Neuron (in vitro differentiated cells): ENCODE data around the gene PERCC1.

ENCODE experiments used
- H2AFZ ChIP-seq: one replicate; pipeline ENCODE4 v1.6.1; 2013; ENCODE audit warnings: low read depth, mild to moderate bottlenecking, inconsistent platforms, low read length, moderate library complexity
- H3K27me3 ChIP-seq: one replicate; pipeline ENCODE4 v1.6.1; 2013; ENCODE audit warnings: low read length; ENCODE audit not compliant: insufficient read depth
- H3K36me3 ChIP-seq: one replicate; pipeline ENCODE4 v1.6.1; 2013; ENCODE audit warnings: low read length; ENCODE audit not compliant: insufficient read depth
- H3K4me1 ChIP-seq: one replicate; pipeline ENCODE4 v1.6.1; 2013; ENCODE audit warnings: low read length; ENCODE audit not compliant: insufficient read depth
- H3K4me3 ChIP-seq: 2 replicates; pipeline ENCODE4 v1.5.1; 2013; ENCODE audit warnings: mild to moderate bottlenecking, low read length, moderate library complexity
- H3K9me3 ChIP-seq: one replicate; pipeline ENCODE4 v1.6.1; 2013; ENCODE audit warnings: low read length

Gene PERCC1

DNA sequence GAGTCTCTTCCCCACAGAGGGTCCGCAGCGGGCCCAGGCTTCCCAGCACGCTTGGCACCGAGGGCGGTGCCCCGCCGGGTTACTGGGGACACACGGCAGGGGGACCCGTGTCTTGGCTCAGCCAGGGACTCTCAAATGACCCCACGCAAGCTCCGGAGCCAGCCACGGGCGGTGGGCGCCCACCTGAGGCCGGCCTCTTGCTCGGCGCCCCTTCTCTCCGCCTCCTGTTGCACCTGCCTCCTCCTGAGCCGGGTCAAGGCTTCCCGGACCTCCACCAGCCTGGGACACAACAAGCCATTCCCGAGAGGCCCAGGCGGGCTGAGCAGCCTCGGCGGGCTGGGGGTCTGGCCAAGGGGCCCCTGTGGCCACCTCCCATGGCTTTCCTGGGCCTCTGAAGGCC is 11.8 kb downstream of the PERCC1 start:
- Histone ChIP-seq H3K9me3 (no peaks in the 10 kb centered on the region), H3K36me3 (peaks cover 13% of the 10 kb centered on the region), H2AFZ (no peak overlapping the region), H3K4me1 (no peaks in the 10 kb centered on the region), H3K27me3 (no peaks in the 10 kb centered on the region), H3K4me3 (no peak overlapping the region)

DNA sequence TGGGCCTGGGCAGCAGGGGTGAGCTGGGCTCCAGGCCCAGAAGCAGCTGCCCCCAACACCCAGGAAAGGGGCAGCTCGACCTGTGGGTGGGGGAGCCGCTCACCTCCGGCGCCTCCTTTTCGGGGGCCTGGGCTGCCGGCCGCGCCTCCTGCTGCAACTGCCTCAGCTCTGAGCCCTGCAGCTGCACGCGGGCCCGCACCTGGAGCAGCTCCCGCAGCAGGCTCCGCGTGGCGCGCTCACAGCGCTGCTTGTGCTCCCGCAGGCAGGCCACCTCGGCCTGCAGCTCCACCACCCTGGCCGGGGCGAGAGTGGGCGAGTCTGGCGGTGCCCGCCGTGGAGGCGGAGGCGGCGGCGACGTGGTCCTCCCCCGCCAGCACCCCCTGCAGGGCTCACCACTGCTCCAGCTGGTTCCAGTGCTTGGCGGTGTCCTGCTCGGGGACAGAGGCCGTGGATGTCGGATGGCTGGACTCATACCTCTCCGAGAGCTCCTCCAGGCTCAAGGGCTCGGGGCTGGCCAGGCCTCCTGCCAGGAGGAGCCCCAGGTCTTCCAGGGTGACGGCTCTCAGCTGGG is 12.6 kb downstream of the PERCC1 start:
- Histone ChIP-seq H3K9me3 (no peaks in the 10 kb centered on the region), H3K36me3 (peaks cover 21% of the 10 kb centered on the region), H3K4me3 (no peak overlapping the region), H3K4me1 (no peaks in the 10 kb centered on the region), H2AFZ (no peak overlapping the region), H3K27me3 (no peaks in the 10 kb centered on the region)

DNA sequence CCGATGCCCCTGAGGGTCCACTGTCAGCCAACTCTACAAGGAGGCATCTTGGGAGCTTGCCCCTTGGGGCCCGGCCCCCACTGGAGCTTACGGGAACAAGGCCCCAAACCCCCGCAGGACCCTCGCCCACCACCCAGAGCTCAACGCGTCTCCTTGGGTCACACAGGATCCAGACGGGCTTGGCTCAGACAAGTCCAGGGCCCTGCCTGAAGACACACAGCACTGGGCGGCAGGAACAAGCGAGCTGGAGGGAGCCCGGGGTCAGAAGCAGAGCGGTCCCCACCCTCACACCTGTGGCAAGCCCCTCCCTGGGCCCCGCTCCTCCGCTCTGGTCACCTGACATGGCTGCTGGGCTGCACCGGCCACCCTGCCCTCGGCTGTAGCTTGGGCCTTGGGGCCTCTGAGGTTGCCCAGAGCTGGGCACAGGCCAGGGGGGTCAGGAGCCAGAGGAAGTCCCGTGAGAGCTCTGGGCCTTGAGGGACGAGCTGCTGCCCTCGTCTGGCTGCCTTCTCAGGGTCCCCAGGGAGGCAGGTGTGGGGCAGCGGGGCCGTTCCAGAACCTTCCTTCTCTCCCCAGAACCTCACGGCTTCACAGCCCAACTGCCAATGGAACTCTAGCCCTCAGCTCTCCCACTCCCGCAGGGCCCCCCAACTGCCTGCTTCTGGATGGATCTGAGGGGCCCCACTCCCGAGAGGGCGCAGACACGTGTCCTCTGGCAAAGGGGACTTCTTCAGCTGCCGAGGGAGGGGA is 13.3 kb downstream of the PERCC1 start, which contains the start of gene CCDC154:
CCDC154 (minus strand) TSS at position 577 of the 750 bp plus-strand sequence; CDS start at position 343, 234 bp downstream.
- H3K4me1 ChIP-seq: no peaks in the 10 kb centered on the region
- no peaks in the 10 kb centered on the region for H3K9me3 ChIP-seq
- peaks cover 26% of the 10 kb centered on the region for H3K36me3 ChIP-seq
- H3K27me3 ChIP-seq: no peaks in the 10 kb centered on the region
- H2AFZ ChIP-seq: no peak within 1 kb of the TSS
- no peak within 1 kb of the TSS for H3K4me3 ChIP-seq

DNA sequence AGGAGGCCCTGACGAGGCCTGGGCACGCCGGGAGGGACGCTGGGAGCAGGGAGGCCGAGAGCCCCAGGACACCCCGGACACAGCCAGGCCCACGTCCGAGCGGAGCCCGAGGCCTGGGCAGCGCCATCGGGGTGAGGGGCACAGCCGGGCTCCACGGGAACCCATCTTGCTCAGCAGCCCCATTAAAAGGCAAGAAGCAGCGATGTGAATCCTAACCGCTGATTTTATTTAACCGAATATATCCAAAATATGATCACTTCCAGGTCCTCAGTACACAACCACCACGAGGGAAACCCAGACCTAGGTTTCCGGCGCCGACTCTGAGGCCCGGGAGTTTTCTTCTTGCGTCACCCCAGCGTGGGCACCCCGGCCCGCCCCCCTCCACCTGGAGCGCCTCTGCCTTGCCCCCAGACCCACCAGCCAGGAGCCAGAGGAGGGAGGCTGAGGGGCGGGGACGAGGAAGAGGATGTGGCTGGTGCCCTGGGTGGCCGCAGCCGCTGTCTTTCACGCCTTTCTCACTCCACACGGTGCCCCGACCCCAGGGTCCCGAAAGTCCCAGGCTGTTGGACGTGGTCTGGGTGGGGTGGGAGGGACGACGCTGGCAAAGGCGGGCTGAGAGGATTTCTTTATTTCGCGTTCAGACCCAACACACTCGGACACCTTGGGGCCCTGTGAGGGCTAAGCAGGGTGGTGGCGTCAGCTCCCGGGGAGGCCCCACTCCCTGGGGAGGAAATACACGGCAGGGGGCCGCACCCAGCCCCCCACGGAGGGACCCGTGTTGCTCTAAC is 14.0 kb downstream of the PERCC1 start:
- H3K9me3 ChIP-seq: no peaks in the 10 kb centered on the region
- H3K4me3 ChIP-seq: no peak overlapping the region
- peaks cover 29% of the 10 kb centered on the region for H3K36me3 ChIP-seq
- no peaks in the 10 kb centered on the region for H3K27me3 ChIP-seq
- H2AFZ ChIP-seq: no peak overlapping the region
- H3K4me1 ChIP-seq: no peaks in the 10 kb centered on the region

DNA sequence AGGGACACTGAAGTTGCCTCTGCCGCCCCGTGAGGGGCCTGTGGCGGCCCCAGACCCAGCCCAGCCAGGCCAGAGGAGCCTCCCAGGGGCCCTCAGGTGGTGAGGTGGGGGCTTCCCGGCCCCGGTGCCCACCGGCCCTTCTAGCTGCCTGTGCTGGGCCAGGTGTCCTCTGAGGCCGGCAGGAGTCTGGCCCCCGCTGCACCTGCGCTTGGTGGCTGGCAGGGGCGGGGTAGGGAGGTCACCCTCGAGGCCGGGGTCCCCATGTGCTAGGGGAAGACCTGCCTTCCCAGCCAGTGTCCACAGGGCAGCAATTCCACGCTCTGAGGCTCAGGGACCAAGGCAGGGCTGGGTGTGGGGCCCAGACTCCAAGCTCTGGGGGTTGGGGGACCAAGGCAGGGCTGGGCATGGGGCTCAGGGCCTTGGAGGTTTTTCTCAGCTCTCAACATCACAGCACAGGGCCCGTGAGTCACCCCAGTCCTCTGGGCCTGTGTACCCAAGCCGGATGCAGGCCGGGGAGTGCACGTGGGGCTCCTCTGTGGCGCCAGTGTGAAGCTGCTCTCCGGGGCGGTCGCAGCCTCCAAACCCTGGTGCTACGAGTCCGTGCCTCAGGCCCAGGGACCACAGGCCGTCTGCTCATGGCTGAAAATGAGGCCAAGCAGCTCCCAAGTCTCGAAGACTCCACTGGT is 14.8 kb downstream of the PERCC1 start:
- Histone ChIP-seq H3K36me3 (peaks cover 32% of the 10 kb centered on the region), H3K9me3 (no peaks in the 10 kb centered on the region), H3K4me3 (no peak overlapping the region), H2AFZ (no peak overlapping the region), H3K27me3 (no peaks in the 10 kb centered on the region), H3K4me1 (no peaks in the 10 kb centered on the region)

DNA sequence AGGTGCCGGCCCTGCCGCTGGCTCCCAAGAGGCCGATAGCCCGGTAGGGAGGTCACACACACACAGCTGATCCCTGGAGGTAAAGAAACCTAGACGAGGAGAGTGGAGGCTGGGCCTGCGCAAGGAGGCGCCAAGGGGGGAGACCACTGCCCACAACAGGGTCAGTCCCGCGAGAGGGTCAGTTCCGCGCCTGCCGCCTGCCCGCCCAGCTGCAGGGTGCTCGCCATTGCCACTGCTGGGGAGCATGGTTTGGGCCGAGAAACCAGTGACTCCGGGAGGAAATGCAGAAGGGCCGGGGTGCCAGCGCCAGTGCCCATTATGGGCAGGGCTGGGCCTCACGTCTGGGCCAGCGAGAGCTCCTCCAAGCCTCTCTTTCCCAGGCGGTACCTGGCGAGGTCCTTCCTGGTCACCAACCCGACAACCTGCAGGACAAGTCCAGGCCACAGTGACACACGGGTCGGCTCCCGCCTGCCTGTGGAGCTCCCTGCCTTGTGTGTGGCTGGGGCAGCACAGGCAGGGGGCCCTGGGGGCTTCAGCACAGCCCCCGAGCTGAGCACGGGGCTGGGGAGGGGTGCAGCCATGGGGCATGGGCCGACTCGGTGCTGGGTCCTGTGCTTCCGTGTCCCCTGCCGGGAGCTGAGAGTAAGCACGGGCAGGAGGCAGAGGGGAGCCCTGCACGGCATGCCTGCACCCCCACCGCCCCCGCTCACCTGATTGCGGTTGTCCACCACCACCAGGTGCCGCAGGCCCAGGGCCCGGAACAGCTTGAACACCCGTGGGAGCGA is 15.6 kb downstream of the PERCC1 start:
- no peak overlapping the region for H2AFZ ChIP-seq
- H3K4me3 ChIP-seq: no peak overlapping the region
- H3K27me3 ChIP-seq: no peaks in the 10 kb centered on the region
- H3K4me1 ChIP-seq: no peaks in the 10 kb centered on the region
- H3K9me3 ChIP-seq: no peaks in the 10 kb centered on the region
- peaks cover 39% of the 10 kb centered on the region for H3K36me3 ChIP-seq

DNA sequence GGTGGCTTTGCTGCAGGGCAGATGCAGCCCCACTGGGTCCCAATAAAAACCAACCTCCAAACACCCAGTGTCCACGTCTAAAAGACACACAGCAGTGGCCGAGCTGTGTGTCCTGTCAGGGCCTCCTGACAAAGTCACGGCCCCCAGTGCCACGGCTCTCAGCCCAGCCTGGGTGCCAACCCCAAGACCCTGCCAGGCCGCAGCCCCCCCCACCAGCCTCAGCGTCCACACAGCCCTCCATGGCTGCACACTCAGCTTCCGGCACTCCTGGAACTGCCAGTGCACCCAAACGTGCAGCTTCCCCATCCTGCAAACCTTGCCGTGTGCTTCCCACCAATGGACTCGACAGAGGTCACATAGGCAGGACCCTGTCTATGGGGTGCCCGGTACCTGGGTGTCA is 17.1 kb downstream of the PERCC1 start:
- Histone ChIP-seq H3K9me3 (no peaks in the 10 kb centered on the region), H3K27me3 (no peaks in the 10 kb centered on the region), H3K36me3 (peaks cover 47% of the 10 kb centered on the region), H3K4me3 (no peak overlapping the region), H2AFZ (no peak overlapping the region), H3K4me1 (no peaks in the 10 kb centered on the region)

DNA sequence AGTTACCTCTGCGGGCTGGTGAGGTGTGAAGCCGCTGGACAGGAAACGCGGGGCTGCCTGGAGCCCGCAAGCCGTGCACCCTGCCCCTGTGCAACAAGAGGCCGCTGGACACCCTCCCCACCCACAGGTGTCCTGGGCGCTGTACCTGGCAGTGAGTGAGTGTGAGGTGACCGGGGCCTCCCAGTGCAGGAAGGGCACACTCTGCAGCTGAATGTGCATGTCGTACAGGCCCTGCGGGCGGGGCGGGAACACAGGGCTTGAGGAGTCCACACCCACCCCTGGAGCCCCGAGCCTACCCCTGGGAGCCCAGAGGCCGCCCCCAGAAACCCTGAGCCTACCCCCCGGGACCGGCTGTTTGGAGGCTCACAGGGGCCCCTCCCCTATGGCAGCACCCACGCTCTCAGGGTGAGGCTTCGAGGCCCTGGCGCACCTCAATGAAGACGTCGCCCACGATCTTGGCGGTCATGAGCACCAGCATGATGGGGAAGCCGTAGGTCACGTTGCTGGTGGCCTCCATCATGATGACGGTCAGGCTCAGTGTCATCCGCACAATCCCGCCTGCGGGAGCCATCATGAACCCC is 17.7 kb downstream of the PERCC1 start:
- H2AFZ ChIP-seq: no peak overlapping the region
- peaks cover 50% of the 10 kb centered on the region for H3K36me3 ChIP-seq

DNA sequence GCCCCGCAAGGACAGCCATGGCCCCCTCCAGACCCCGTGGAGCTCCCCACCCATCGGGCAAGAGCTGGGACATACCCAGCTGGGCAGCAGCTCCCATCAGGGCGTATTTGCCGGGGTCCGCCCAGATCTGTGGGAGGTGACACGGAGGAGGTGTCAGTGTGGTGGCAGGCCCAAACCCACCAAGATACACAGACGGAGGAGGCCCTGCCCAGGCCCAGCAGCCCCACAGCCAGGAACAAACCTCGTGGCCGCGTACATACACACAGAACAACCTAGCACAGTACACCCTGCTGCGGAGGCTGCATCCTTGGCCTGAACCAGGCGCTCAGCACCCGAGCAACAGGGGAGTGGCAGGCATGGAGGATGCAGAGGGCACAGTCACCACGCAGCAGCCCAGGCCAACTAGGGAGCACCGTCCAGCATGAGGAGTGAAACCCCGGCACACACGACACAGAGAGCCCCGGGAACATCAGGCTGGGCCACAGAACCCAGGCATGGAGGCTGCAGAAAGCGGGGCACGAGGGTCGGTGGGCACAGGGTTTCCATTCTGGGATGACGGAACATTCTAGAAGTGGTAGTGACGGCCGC is 18.4 kb downstream of the PERCC1 start:
- Histone ChIP-seq H3K4me3 (no peak overlapping the region), H3K36me3 (peaks cover 56% of the 10 kb centered on the region)

More for the DNA sequence above, 17.7 kb downstream of the PERCC1 start:
- H3K4me3 ChIP-seq: no peak overlapping the region
- no peaks in the 10 kb centered on the region for H3K9me3 ChIP-seq
- H3K4me1 ChIP-seq: no peaks in the 10 kb centered on the region
- H3K27me3 ChIP-seq: no peaks in the 10 kb centered on the region

DNA sequence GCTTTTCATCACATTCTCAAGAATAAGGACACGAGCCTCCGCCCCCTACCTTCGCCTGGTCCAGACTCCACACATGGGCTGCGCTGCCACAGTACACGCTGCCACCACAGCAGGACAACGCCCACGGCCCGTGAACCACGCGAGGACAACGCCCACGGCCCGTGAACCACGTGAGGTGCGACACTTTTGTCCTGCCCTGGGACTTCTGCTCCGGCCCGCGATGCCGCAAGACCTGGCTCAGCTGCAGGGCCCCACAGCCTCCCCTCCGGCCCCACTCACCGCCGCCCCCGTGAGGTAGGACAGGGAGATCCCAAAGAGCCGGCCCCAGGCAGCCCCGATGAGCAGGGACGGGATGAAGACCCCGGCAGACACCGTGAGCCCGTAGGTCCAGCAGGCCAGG is 19.3 kb downstream of the PERCC1 start:
- H3K27me3 ChIP-seq: no peaks in the 10 kb centered on the region
- no peak overlapping the region for H3K4me3 ChIP-seq
- H2AFZ ChIP-seq: no peak overlapping the region
- H3K9me3 ChIP-seq: no peaks in the 10 kb centered on the region
- H3K36me3 ChIP-seq: peaks cover 65% of the 10 kb centered on the region
- no peaks in the 10 kb centered on the region for H3K4me1 ChIP-seq

More for the DNA sequence above, 18.4 kb downstream of the PERCC1 start:
- H3K27me3 ChIP-seq: no peaks in the 10 kb centered on the region
- no peak overlapping the region for H2AFZ ChIP-seq
- H3K4me1 ChIP-seq: no peaks in the 10 kb centered on the region
- H3K9me3 ChIP-seq: no peaks in the 10 kb centered on the region

DNA sequence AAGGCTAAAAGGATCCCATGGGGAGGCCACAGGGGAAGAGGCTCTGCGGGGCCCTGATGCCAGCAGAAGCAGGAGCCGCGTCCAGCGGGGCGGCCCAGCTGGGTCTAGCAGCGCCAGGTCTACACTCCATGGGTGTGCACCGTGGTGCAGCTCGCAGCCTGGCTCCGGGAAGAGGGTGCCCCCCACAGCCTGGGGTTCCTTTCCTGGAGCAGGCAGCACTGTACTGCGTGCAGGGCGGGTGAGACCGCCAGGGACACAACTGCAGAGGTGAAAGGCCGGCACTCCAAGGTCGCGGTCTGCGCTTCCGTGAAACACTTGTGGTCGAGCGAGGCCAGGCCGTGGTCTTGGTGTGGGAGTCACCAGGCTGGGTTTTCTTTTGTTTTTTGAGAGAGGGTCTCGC is 20.0 kb downstream of the PERCC1 start:
- H3K4me3 ChIP-seq: no peak overlapping the region
- no peak overlapping the region for H2AFZ ChIP-seq
- no peaks in the 10 kb centered on the region for H3K4me1 ChIP-seq
- peaks cover 68% of the 10 kb centered on the region for H3K36me3 ChIP-seq
- no peaks in the 10 kb centered on the region for H3K27me3 ChIP-seq
- no peaks in the 10 kb centered on the region for H3K9me3 ChIP-seq
